ENCODE data around the gene TCAF1.
A peak's percentile ranks its signal among the peaks of the same experiment; 100 is the strongest.
"Not testable (repeated sequence)": the region's sequence is repeated elsewhere in the genome, so short reads cannot be mapped to it uniquely, and the experiment has no call there.

The TCAF1 gene

GRCh38 chr7:143850682-143851081 lies 51.3 kb downstream of the TCAF1 start:
- DNase-seq, result no peak

- DNase-seq, result no peak
Measured at GRCh38 chr7:143849785-143850479, 52.0 kb downstream of the TCAF1 start.

- no peak for DNase-seq
Measured at GRCh38 chr7:143848192-143848591, 53.8 kb downstream of the TCAF1 start.

GRCh38 chr7:143846692-143847091 lies 55.3 kb downstream of the TCAF1 start:
- DNase-seq, result no peak

- DNase-seq, result not testable (repeated sequence)
Measured at GRCh38 chr7:143841696-143842095, 60.3 kb downstream of the TCAF1 start.

- DNase-seq, result not testable (repeated sequence)
Measured at GRCh38 chr7:143840062-143840461, 61.9 kb downstream of the TCAF1 start.

GRCh38 chr7:143837223-143837622 lies 64.8 kb downstream of the TCAF1 start:
- not testable (repeated sequence) for DNase-seq

GRCh38 chr7:143836622-143837021 lies 65.4 kb downstream of the TCAF1 start:
- DNase-seq, result peak; percentile 73

- not testable (repeated sequence) for DNase-seq
Measured at GRCh38 chr7:143836088-143836487, 65.9 kb downstream of the TCAF1 start.

- not testable (repeated sequence) for DNase-seq
Measured at GRCh38 chr7:143826578-143826977, 75.4 kb downstream of the TCAF1 start.

- DNase-seq, result not testable (repeated sequence)
Measured at GRCh38 chr7:143824295-143825135, 77.5 kb downstream of the TCAF1 start.

- not testable (repeated sequence) for DNase-seq
Measured at GRCh38 chr7:143823634-143824294, 78.2 kb downstream of the TCAF1 start.

- DNase-seq, result not testable (repeated sequence)
Measured at GRCh38 chr7:143821392-143822277, 80.3 kb downstream of the TCAF1 start.

- not testable (repeated sequence) for DNase-seq
Measured at GRCh38 chr7:143817873-143818272, 84.1 kb downstream of the TCAF1 start.

- DNase-seq, result not testable (repeated sequence)
Measured at GRCh38 chr7:143816471-143817133, 85.4 kb downstream of the TCAF1 start.

GRCh38 chr7:143810639-143811038 lies 91.3 kb downstream of the TCAF1 start:
- DNase-seq, result not testable (repeated sequence)

GRCh38 chr7:143806664-143807071 lies 95.3 kb downstream of the TCAF1 start:
- not testable (repeated sequence) for DNase-seq

Measured in midbrain (tissue), 1 donor.